Renal cortical epithelial cell (primary cell): Measurements from ENCODE around the gene COL7A1. TPM values are rescaled to one million over a fixed set of nuclear protein-coding genes. Genes with fewer than 3 reads are reported as not detected.
"Not testable (repeated sequence)": the region's sequence is repeated elsewhere in the genome, so short reads cannot be mapped to it uniquely, and the experiment has no call there.

Source experiments
- DNase-seq: peaks from one replicate; pipeline ENCODE4 v3.0.0-alpha.2; 2011; ENCODE audit warnings: low read depth
- total RNA-seq: library from RNA; depleted of rRNA; stranded (reverse); fragments of >200 nt; gene quantifications from 2 replicates; pipeline ENCODE4 v1.2.3, GENCODE V29; 2014

Gene COL7A1
- total RNA-seq, 1 donor from 2014 or later, result 165 TPM

DNA sequence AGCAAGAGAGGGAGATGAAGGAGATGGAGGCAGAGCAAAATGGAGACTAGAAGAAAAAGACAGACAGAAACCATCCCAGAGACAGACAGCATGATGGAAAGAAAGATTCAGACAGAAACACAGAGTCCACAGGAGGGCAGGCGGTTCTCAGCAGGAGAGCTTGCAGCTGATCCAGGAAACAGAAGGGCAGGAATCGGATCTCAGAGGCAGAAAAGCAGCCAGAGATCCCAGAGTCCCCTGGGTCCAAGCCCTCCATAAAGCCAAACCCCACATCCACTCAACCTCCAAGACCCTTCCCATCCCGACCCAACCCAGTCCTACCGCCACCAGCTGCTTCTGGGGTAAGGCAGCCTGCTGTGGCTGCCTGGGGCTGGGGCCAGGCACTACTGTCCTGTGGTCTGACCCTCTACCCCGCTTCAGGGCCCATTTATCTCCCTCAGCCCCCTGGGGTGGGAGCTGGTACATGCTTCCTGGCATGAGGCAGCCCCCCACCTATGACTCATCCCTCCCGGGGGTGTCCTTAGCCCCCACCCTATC is 31.7 kb downstream of the COL7A1 start, which contains the start of gene UCN2:
TSS of gene UCN2 (minus strand) at position 400 of the 537 bp plus-strand sequence. CDS start 657 bp downstream, outside the sequence.
- no peak for DNase-seq

DNA sequence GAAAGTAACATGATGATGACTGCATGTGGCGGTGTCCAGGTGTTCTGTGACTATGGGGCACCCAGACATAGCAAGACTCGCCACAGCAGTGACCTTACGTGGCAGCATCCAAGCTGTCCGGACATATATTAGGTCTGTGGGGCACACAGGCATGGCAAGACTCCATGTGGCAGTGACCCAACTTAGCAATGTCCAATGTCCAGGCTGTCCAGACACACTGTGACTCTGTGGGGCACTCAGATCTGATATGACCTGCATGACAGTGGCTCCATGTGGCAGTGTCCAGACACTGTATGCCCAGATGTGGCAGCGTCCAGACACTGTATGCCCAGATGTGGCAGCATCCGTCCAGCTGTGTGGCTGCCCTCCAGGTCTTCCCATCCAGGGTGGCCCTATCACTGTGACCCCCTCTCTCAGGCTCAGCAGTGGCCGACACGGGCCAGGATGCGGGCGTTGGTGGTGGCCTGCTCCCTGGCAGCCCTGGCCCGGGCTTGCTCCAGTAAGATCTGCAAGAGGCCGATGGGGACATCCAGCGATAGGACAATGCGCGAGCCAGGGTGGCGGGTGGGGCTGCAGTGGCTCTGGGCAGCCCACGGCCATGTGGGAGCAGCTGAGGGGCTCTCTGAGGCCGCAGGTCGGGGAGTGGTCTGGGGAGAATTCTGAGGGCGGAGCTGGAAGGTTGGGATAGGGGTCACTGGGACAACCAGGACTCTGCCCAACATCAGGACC is 32.6 kb downstream of the COL7A1 start:
- DNase-seq, result no peak

- DNase-seq, result peak; percentile 53
Measured at GRCh38 chr3:48561045-48561736, 33.9 kb downstream of the COL7A1 start.

- no peak for DNase-seq
Measured at GRCh38 chr3:48560648-48561018, 34.5 kb downstream of the COL7A1 start.

- no peak for DNase-seq
Measured at GRCh38 chr3:48558493-48559134, 36.5 kb downstream of the COL7A1 start.

DNA sequence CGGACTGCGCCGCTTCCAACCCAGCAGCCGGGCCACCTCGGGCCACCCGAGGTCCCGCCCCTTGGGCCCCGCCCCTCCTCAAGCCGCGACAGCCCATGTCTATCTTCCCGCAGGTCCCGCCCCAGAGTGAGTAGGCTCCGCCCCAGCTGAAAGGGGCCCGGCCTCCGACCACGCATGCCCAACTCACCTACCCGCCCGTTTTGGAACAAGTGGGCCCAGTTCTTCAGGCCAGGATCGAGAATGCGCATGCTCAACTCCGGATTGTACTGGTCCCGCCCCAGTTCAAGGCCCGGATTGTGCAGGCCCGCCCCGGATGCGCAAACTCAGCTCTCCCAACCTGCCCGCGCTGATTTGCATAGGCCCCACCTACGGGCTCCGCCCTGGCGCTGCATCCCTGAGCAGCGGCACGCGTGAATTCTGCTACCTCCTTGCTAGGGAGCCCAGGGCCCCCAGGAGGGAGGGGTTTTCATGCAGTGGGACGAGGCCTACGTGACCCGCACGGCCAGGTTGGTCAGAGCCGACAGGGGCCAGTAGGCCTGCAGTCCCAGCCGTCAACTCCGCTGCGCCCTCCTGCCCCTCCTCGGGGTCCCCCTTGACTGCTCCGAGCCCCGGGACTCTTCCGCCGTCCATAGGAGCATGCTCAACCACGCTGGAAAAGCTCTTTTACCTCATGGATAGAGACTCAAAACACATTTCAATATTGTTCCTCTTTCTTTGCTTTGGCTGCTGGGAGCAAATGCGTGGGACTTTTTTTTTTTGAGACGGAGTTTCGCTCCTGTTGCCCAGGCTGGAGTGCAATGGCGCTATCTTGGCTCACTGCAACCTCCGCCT is 38.1 kb downstream of the COL7A1 start, which contains the start of gene PFKFB4:
TSS of gene PFKFB4 (minus strand) at position 8 of the 831 bp plus-strand sequence. CDS start 26 bp downstream, outside the sequence.
- peak; percentile 98 for DNase-seq

DNA sequence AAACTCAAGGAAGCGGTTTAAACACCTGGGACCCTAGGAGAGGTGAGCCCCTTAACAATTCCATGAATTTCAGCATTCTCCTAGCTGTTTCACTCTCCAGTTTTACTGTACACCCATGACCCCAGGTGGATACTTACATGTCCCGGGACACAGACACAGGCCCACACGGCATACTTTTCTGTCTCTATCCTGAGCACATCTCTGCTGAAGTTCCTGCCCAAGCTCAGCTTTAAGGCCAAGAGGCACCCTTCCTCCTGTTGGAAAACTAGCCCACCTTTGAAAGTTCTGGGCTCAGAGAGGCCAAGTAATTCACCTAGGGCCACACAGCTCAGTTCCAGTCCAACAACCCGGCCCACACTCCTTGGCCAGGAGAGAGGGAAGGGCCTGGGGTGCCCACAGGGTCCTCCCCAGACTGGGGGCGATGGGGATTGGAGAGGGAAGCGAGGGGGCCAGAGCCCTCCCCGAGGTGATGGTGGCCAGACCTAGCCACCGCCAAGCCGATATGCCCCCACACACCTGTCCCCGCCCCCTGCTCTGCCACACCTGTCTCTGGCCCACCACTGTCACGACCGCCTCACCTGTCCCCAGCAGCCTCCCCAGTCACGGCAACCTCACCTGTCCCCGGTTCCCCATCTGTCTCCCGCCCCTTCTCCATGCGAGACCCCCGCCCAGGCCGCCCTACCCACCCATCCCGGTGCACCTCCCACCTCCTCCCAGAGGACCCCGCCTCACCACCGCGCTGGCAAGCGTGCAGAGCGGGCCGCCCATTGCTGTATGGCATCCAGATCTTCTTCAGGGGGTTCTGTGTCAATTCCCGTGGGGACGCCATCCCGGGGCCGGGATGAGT is 39.0 kb downstream of the COL7A1 start:
- no peak for DNase-seq

DNA sequence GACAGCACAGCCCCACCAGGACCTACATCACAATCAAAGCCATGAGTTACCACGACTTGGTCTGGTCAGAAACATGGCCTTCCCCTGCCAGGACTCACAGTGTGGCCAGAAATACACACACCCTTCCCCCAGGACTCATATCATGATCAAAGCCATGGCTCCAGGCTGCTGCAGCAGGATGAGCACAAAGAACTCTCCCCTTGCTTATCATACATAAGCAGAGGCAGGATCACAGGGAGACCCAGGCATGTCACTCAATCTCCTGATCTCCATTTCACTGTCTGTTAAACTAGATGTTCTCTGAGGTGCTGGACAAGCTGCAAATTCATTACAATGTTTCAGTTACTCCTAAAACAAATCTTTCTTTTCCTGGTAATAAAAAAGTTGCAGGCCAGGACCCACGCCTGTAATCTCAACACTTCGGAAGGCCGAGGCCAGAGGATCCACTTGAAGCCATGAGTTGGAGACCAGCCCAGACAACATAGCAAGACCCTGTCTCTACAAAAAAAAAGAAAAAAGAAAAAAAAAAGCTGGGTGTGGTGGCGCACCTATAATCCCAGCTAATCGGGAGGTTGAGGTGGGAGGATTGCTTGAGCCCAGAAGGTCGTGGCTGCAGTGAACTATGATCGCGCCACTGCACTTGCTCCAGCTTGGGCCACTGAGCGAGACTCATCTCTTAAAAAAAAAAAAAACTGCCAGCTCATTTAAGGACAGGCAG is 39.7 kb downstream of the COL7A1 start:
- DNase-seq, result no peak

GRCh38 chr3:48553886-48554845 is 41.0 kb downstream of the COL7A1 start:
- no peak for DNase-seq

GRCh38 chr3:48553361-48553760 is 41.8 kb downstream of the COL7A1 start:
- no peak for DNase-seq

GRCh38 chr3:48552111-48552951 is 42.8 kb downstream of the COL7A1 start:
- DNase-seq, result no peak

- DNase-seq, result not testable (repeated sequence)
Measured at GRCh38 chr3:48551651-48552050, 43.5 kb downstream of the COL7A1 start.

GRCh38 chr3:48548729-48549705 is 46.1 kb downstream of the COL7A1 start:
- DNase-seq, result peak; percentile 57

GRCh38 chr3:48548126-48548525 is 47.0 kb downstream of the COL7A1 start:
- DNase-seq, result no peak

- no peak for DNase-seq
Measured at GRCh38 chr3:48546203-48546829, 48.8 kb downstream of the COL7A1 start.

DNA sequence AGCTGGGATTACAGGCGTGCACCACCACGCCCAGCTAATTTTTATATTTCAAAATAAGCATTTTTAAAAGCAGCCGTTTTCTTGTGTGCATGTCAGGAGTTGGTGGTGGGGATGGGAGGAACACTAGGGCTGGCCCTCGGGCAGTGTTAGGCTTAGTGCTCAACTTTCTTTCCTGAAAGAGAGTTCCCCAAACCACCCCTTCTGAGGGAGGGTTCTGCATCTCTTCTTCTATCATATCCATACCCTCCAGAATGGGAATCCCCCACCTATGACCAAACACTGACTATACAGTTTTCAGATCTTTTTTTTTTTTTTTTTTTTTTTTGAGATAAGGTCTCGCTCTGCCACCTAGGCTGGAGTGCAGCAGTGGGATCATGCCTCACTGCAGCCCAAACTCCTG is 51.0 kb downstream of the COL7A1 start:
- DNase-seq, result no peak
